ENCODE results near the gene GPRIN1.

GRCh38 chr5:176550275-176550831 lies 59.6 kb downstream of the GPRIN1 start:
- TF ChIP-seq YY1 (IDR thresholded peaks at IDR 0.05) (no peak), CTCF (IDR thresholded peaks at IDR 0.05; ENCODE audit: low read depth, low read length, missing input control) (no peak), NR2F2 (IDR thresholded peaks at IDR 0.05) (no peak), TAF1 (conservative IDR thresholded peaks at IDR 0.05) (no peak)

All from liver (tissue), 3 donors.